GM21786 (cell line): ENCODE results near the gene CERS2.

Source experiments
- ATAC-seq: cut with Tn5 transposase; IDR thresholded peaks from one replicate; pipeline ENCODE4 v1.9.1; 2021; ENCODE audit not compliant: unreplicated experiment

The CERS2 gene, protein sequence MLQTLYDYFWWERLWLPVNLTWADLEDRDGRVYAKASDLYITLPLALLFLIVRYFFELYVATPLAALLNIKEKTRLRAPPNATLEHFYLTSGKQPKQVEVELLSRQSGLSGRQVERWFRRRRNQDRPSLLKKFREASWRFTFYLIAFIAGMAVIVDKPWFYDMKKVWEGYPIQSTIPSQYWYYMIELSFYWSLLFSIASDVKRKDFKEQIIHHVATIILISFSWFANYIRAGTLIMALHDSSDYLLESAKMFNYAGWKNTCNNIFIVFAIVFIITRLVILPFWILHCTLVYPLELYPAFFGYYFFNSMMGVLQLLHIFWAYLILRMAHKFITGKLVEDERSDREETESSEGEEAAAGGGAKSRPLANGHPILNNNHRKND

DNA sequence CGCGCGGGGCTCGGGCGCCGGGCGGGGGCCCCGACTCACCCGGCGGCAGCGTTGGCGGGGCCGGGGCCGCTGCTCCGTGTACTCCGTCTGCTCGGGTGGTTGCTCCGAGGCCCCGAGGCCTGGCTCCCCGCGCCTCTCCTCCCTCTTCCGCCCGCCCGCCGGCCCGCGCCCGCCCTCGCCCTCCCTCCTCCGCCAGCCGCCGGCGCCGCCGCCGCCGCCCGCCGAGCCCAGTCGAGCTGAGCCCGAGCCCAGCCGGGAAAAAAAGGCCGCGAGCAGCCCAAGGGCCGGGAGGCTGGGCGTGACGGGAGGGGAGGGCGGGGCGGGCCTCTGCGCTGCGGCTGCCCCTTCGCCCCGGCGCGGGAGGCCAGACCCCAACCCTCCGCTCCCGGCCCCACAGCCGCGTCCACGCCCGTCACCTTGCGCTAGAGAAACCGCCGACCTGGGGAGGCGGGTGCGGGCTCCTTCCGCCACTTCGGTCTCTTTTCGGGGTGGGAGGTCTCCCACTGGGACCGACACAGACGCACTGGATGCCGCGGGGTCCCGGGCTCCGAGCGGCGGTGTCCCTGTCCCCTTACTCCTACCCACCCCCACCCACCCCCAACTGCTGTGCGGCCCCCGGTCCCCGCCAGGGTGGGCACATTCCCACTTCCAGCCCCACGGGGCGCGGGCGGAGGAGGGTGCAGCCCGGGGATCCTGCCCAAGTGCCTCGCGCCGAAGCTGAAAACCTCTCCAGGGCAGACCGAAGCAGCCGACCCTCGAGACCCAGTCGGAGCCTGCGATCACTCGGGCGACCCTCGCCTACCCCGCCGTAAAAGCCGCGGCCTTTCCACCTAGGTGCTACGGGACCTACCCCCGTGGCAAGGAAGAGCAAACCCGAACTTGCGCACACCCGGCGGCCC lies at the start of gene CERS2:
TSS of gene CERS2 (minus strand) at position 256 of the 899 bp plus-strand sequence. CDS start 5,745 bp downstream, outside the sequence.
- no peak for ATAC-seq

DNA sequence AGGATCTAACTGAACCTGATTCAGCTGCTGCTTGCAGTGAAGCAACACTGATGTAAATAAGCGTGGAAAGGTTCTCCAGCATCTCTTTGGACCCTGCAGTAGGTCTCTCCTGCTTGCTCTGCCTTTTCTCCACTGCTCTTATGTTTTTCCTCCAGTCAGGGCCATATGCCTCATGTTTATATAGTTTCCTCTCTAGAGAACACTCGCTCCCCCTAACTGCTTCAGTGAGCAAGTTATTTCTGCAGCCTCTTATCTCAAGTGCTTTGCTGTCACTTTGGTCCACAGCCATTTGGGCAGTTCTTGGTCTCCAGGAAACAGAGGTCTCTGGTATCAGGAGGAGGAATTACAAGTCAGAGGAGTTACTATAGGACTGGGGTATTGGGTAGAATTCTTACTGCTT lies 38.9 kb upstream of the CERS2 start:
- no peak for ATAC-seq

DNA sequence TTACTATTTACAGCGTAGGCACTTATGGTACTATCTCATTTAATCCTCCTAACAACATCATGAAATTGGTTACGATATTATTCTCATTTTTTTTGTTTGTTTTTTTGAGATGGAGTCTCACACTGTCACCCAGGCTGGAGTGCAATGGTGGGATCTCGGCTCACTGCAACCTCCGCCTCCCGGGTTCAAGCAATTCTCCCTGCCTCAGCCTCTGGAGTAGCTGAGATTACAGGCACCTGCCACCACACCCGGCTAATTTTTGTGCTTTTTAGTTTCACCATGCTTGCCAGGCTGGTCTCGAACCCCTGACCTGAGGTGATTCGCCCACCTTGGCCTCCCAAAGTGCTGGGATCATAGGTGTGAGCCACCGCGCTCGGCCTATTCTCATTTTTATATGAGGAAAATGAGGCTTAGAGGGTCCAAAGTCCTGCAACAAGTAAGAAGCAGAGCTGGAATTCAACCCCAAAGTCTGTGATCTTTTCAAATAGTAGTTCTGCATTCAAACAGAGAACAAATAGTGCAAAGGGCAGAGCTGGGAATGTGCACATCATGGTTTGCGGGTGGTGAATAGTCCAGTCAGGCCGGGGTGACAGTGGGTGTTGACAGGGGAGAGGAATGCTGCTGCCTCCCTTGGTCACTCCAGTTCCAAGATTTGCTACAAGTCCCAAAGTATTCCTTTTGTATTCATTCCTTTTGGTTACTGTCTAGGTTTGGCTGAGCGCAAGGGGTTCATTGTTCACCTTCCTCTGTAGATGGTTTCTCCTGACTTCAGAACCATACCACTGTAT lies 38.2 kb upstream of the CERS2 start:
- ATAC-seq, result no peak

DNA sequence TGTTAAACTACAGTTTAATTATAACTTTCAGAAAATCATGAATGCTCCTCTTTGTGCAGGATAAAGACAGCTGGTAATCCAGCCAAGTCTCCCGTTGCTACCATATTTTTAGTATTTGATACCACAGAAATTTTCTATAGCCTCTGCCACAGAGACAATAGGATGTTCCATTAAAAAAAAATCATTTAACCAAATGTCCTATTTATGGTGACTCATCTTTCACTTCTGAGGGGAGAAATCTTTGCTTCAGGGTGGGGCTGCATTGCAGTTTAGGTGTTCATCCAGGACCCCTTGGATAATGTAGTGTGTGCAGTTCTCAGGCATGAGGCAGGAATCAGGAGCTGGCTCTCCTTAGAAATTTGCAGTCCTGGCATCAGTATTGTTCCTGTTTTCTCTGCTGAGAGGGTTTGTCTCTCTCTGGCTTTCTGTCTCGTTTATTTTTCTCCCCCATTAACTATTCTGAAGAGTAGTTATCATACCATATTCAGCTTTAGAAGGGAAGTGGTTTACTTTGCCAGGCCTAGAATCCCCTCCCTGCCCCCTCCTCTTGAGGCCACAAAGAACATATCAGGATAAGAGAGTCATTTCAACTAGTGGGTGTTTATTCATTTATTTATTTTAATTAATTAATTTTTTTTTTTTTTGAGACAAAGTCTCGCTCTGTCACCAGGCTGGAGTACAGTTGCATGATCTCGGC lies 36.7 kb upstream of the CERS2 start:
- ATAC-seq, result no peak

DNA sequence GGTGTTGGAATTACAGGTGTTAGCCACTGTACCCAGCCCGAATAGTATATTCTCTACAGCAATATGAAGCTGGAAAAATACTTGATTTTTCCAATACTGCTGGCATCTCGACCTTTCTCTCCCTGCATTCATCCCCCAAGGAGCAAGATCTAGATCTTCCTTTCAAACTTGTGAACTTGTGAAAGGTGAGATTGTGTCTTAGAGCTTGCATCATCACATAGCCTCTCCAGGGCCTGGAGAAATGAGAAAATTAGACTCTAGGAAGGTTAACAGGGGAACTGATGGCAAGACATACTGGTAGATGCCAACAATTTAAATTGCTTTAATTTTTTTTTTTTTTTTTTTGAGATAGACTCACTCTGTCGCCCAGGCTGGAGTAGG lies 35.7 kb upstream of the CERS2 start:
- no peak for ATAC-seq

DNA sequence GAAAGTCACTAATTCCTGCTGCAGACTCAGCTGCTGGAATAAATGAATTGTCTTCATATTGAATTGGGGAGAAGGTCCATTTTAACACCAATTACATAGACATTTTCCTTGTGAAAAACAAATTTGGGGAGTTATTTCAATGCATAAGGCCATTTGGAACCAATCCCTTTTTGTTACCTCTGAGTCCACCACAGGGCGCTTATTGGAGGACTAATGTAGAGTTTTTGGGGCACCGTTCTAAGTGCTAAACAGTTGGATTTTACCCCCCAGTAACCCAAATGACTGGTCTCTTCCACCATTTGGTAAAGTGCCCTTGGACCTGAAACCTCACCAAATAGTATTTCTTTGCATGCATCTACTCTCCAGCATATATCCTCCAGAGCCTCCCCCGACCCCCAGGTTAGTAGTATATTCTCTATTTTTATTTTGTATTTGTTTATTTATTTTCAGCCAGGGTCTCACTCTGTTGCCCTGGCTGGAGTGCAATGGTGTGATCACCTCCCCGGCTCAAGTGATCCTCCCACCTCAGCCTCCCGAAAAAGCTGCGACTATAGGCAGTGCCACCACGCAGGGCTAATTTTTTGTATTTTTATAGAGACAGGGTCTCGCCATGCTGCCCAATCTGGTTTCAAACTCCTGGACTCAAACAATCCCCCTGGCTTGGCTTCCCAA lies 35.2 kb upstream of the CERS2 start:
- ATAC-seq, result no peak

DNA sequence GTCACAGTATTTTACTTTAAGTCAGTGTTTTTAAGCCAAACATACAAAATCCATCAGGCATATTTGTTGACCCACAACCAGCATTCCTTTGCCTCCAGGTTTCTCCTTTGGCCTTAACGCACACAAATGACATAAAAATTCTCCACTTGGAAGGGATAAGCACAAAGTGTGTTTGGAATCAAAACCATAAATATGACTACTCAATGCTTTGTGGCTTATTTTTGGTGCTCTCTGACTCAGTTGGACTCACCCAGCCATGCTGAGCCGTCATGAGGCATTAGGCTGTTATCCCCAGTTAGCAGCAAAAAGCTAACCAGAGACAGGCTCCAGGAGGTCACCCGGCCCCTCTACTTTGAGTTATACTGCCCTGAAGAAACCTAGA lies 34.6 kb upstream of the CERS2 start:
- ATAC-seq, result no peak

DNA sequence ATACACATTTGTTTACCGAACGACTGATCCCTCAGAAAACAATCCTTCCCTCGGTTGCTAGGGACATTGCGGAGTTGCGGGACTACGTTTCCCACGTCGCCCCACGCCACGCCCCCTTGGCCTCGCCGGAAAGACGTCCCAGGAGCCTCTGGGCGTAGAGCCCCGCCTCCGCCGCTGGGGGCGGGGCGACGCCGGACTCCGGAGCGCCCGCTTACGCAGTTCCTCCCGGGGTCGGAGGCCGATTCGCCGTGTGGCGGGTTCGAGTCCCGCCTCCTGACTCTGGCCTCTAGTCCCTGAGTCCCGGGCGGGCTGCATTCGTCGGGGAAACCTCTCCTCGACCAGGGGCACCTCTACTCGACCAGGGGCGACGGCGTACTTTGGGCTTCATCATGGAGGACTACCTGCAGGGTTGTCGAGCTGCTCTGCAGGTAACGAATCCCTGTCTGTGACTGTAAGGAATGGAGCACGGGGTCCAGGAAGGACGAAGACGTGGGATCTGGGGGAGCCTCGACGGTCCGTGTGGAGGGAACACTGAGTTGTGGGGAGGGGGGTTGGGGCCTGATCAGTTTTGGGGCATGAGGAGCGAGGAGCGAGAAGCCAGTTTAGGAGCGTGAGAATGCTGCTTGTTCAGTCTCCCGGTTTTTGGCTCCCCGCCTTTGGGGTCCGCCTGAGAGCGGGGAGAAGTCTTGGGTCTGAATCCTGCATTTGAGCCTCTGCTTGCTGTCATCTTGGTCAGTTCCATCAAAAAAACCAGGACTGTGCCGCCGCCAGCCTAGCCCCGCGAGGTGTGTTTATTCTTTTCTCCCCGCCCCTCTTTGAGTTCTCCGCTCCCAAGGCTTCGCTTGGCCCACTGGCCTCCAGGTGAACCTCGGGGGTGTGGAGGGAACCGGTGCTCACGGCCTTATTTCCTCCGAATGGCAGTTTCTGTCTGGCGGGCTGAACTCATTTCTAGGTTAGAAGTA lies 33.9 kb upstream of the CERS2 start, which contains the start of gene PRUNE1:
TSS of gene PRUNE1 (plus strand) at position 206 of the 962 bp plus-strand sequence. CDS start at position 390, 184 bp downstream.
- peak; percentile 53 for ATAC-seq

DNA sequence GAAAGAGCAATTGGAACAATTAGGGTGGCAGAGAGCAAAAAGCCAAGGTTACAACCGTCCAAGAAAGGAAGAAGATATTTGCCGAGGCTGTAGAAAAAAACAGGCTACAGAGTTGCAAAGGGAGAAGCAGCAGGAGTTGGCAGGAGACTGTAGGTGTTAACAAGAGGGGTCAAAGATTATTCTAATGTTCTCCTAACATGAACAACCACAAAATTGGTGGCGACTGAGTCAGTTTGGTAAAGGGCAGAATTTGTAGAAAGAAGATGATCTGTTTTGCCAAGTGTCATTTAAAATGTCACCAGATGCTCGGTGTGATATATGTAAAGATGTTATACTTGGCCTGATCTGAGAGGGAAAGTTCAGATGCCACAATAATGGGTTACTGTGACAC lies 33.2 kb upstream of the CERS2 start:
- ATAC-seq, result no peak

DNA sequence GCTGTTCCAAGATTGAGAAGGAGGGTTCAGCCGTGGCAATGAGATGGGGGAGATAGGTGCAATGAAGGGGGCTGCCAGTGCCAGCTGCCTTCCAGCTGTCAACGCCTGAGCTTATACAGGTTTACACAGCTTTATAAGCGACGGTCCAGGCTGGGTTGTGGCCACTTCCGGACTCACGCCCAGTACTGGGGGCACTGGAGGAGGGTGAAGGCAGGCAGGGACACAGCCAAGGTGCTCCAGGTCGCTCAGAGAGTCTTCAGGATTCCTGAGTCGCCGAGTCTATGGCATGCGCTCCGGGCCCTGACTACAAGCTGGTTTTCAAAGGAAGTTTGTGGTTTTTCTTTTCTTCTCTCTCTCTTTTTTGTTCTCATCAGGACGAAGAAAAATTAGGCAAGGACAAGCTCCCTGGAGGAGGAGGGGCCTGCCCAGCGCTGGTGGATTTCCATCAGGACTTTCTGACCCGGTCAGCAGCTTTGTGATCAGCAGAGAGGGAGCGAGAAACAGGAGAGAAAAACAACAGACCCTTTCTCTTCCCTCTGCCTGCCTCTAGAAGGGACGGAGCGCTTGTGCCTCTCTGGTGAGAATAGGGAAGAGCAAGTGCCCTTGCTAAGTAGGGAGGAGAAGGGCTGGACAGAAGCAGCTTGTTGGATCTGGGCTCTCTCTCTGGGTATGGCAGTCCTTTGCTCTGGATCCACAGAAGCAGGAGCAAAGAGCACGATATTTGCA lies 31.9 kb upstream of the CERS2 start, which contains the start of gene MINDY1:
TSS of gene MINDY1 (minus strand) at position 576 of the 726 bp plus-strand sequence. CDS start 4,285 bp downstream, outside the sequence.
- ATAC-seq, result peak; percentile 41

DNA sequence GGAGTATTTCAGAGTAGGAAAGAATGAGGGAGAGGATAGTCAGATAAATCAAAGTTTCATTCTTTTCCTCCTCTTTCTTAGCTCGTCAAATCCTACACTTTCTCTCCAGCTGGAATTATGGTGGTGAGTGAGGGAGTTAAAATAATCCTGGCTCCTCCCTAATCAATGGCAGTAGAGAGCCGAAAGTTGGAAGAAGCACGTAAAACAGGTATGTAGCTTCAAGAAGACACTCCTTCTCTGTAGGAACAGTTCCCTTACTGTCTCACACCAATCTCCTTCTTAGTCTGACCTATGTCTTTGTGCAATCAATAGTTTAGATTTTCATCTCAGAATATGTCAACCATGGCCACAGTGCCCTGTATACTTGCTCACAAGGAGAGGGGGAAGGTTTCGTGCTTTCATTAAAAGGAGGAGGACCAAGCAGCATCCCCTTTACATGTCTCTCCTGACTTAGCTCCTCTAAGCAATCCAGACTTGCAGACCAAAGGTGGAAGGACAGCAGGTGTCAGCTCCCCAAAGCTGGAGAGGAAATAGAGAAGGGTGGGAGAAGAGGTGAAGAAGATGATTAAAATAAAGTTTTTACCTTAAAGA lies 31.2 kb upstream of the CERS2 start:
- no peak for ATAC-seq

DNA sequence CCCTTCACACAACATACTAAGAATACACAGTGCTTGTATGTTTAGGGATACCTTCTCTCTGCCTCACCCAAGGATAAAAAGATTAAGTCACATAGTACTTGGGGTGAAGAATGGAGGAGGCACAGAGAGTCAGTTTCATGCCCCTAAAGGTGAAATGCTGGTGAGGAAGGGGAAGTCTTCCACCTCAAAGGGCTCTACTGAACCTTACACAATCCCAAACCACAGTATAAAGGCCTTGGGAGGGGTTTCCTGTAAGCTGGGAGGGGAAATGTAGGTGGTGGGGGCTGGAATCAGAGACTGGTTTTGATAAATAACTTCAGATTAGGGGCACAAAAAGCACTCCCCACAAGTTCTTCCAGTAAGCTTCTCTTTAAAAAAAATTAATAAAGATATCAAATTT lies 28.5 kb upstream of the CERS2 start:
- no peak for ATAC-seq

DNA sequence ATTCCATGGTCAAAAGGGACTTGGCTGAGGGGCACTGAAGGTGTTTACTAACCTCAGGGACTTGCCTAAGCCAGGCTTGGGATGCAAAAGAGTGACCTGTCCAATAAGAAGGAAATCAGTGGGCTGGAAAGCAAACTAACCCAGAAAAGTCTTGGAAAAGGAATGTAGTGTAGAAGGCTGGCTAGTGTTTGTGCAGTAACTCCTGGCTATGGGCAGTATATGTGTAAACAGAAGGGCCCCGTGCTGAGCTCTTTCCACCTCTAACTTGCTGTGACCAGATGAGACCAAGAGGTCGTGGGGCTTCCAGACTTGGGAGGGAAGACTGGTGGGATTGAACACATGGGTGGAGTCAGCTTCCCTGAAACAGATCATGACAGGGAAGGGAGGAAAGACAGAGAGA lies 28.0 kb upstream of the CERS2 start:
- ATAC-seq, result no peak

DNA sequence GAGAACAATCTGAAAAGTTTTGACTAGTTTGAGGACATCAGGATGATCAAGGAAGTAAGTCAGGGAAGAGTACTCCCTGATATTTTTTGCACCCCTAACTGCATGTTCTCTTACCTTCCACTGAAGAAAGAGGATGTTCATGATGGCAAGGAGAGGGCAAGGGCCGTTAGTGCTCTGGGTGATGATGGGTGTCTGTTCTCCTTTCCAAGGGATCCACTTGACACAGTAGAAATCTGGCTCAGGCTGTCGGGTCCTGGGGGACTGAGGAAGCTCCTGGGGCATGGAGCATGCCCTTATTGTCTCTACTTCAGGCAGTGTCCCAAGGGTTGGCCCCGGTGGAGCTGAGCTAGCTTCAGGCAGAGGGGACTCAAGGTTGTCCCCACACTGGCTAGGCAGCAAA lies 27.4 kb upstream of the CERS2 start:
- no peak for ATAC-seq

DNA sequence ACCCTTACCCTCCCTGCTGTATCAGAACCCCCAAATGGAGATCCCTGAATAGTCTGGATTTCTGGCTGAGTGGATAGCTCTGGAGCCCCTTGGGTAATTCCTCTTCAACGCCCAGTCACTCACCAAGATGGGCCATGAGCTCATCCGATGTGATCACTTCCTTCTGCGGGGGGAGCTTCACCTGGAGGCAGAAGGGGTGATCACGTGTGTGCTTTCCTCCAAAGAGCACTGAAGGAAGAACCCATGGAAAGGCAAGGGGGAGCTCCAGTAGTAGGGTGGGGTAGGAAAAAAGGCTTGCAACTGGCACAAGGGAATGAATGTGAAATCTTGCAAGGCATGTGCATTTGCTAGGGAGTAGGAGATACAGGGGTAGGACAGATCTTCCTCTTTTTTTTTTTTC lies 27.0 kb upstream of the CERS2 start:
- ATAC-seq, result no peak

DNA sequence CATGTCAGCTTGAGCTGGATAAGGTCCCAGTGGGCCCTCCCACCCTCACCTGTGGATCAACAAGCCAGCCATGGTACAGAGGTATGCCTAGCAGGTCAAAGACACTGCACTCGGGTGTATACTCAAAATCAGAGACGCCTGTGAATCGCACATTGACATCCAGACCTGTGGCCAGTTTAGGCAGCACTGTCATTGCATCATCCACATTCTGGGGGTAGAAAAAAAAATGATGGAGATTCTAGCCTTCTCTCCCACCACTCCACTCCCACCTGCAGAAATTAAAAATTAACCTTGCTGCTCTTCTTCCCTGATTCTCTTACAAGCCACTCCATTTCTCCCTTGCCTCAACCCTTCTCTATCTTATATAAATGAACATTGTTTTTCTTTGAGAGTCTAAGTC lies 25.8 kb upstream of the CERS2 start:
- ATAC-seq, result no peak

DNA sequence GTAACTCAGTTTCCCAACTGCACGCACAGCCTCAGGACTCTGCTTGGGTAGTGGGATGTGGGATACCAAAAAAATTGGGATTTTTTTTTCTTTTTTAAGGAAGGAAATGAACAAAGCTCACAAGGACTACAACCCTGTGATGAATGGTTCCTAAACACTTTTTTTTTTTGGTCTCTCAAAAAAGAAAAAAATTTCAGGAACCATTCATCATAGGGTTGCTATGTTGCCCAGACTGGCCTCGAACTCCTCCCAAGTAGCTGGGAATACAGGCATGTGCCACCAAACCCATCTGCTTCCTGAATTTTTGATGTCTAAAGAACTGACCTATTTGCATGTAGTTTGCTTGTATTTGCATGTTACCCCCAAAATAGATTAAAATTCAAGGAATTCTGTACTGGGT lies 25.3 kb upstream of the CERS2 start:
- ATAC-seq, result no peak
